T-helper 17 cell (primary cell): Measurements from ENCODE around the gene XYLT1. TPM values are rescaled to one million over a fixed set of nuclear protein-coding genes. Genes with fewer than 3 reads are reported as not detected.
A peak's percentile ranks its signal among the peaks of the same experiment; 100 is the strongest.

Experiments used
- ATAC-seq: fragments of 150-1000 bp; cut with Tn5 transposase; 2 replicates; pipeline ENCODE4 v1.10.0; 2021; ENCODE audit warnings: mild to moderate bottlenecking, moderate library complexity
- DNase-seq, 3 donors: peaks; one replicate each; pipeline versions ENCODE4 v3.0.0 to v3.0.0-alpha.2; 2020 to 2021
- H3K9me3 ChIP-seq: one replicate; pipeline ENCODE4 v1.7.0; 2013; ENCODE audit warnings: low read length, mild to moderate bottlenecking; ENCODE audit not compliant: control insufficient read depth, poor library complexity, severe bottlenecking
- H3K27ac Mint-ChIP-seq: one replicate; pipeline ENCODE4 v1.8.0; 2022; ENCODE audit warnings: mild to moderate bottlenecking, moderate library complexity, mixed read lengths
- H3K27me3 Mint-ChIP-seq: one replicate; pipeline ENCODE4 v1.8.0; 2022; ENCODE audit warnings: mixed read lengths
- H3K36me3 Mint-ChIP-seq: one replicate; pipeline ENCODE4 v1.8.0; 2022; ENCODE audit warnings: low read depth, mixed read lengths
- H3K4me1 Mint-ChIP-seq: one replicate; pipeline ENCODE4 v1.8.0; 2022; ENCODE audit warnings: mild to moderate bottlenecking, mixed read lengths
- H3K4me3 Mint-ChIP-seq: one replicate; pipeline ENCODE4 v1.8.0; 2022; ENCODE audit warnings: mild to moderate bottlenecking, moderate library complexity, mixed read lengths
- total RNA-seq, 4 donors: library from RNA in 2 of 4; stranded (reverse) in 2 of 4; gene quantifications; one replicate each; pipeline ENCODE4 v1.2.3 and lab custom pipeline; 2022 to 2026

XYLT1 gene
- total RNA-seq, 2 donors from 2014 or later = 33.8 to 57.3 TPM

- Mint-ChIP-seq H3K27ac (peak overlapping the region; percentile 24), H3K27me3 (no peaks in the 10 kb centered on the region), H3K4me3 (no peak overlapping the region), H3K4me1 (peaks cover 54% of the 10 kb centered on the region), H3K36me3 (no peaks in the 10 kb centered on the region)
- H3K9me3 ChIP-seq = no peaks in the 10 kb centered on the region
- peak; percentile 46 for ATAC-seq
- no peak for DNase-seq
Observed at GRCh38 chr16:17375461-17376304, 95.1 kb downstream of the XYLT1 start.

- no peaks in the 10 kb centered on the region for H3K27me3 Mint-ChIP-seq
- no peak overlapping the region for H3K4me3 Mint-ChIP-seq
- H3K4me1 Mint-ChIP-seq = peaks cover 56% of the 10 kb centered on the region
- DNase-seq (no peak), ATAC-seq (no peak)
- no peaks in the 10 kb centered on the region for H3K9me3 ChIP-seq
- H3K27ac Mint-ChIP-seq = peak overlapping the region; percentile 24
- no peaks in the 10 kb centered on the region for H3K36me3 Mint-ChIP-seq
Observed at GRCh38 chr16:17374668-17375255, 96.0 kb downstream of the XYLT1 start.

GRCh38 chr16:17373533-17373932, 97.2 kb downstream of the XYLT1 start:
- H3K9me3 ChIP-seq = no peaks in the 10 kb centered on the region
- Mint-ChIP-seq H3K27me3 (no peaks in the 10 kb centered on the region), H3K4me1 (peaks cover 57% of the 10 kb centered on the region), H3K4me3 (no peak overlapping the region), H3K27ac (peak overlapping the region; percentile 24), H3K36me3 (no peaks in the 10 kb centered on the region)
- DNase-seq (no peak), ATAC-seq (no peak)

GRCh38 chr16:17372386-17372785, 98.4 kb downstream of the XYLT1 start:
- DNase-seq (no peak), ATAC-seq (no peak)
- Mint-ChIP-seq H3K27me3 (no peaks in the 10 kb centered on the region), H3K36me3 (no peaks in the 10 kb centered on the region), H3K4me3 (no peak overlapping the region), H3K4me1 (peaks cover 53% of the 10 kb centered on the region), H3K27ac (peak overlapping the region; percentile 96)
- no peaks in the 10 kb centered on the region for H3K9me3 ChIP-seq

- H3K4me3 Mint-ChIP-seq = peak overlapping the region; percentile 31
- peak overlapping the region; percentile 96 for H3K27ac Mint-ChIP-seq
- DNase-seq = no peak
- no peaks in the 10 kb centered on the region for H3K27me3 Mint-ChIP-seq
- peaks cover 55% of the 10 kb centered on the region for H3K4me1 Mint-ChIP-seq
- no peaks in the 10 kb centered on the region for H3K9me3 ChIP-seq
- no peaks in the 10 kb centered on the region for H3K36me3 Mint-ChIP-seq
- no peak for ATAC-seq
Observed at GRCh38 chr16:17371299-17371698, 99.5 kb downstream of the XYLT1 start.

GRCh38 chr16:17370731-17371285, 100.0 kb downstream of the XYLT1 start:
- H3K27me3 Mint-ChIP-seq = no peaks in the 10 kb centered on the region
- DNase-seq (no peak), ATAC-seq (no peak)
- peaks cover 58% of the 10 kb centered on the region for H3K4me1 Mint-ChIP-seq
- peak overlapping the region; percentile 92 for H3K4me3 Mint-ChIP-seq
- H3K36me3 Mint-ChIP-seq = no peaks in the 10 kb centered on the region
- peak overlapping the region; percentile 96 for H3K27ac Mint-ChIP-seq
- no peaks in the 10 kb centered on the region for H3K9me3 ChIP-seq

- no peaks in the 10 kb centered on the region for H3K9me3 ChIP-seq
- Mint-ChIP-seq H3K4me3 (peak overlapping the region; percentile 92), H3K36me3 (no peaks in the 10 kb centered on the region), H3K27ac (peak overlapping the region; percentile 96), H3K27me3 (no peaks in the 10 kb centered on the region), H3K4me1 (peaks cover 61% of the 10 kb centered on the region)
- DNase-seq (no peak), ATAC-seq (no peak)
Observed at GRCh38 chr16:17370223-17370707, 100.5 kb downstream of the XYLT1 start.

- peaks cover 63% of the 10 kb centered on the region for H3K4me1 Mint-ChIP-seq
- DNase-seq (peak; percentile 30 to 64 (median 63)), ATAC-seq (peak; percentile 87)
- H3K27ac Mint-ChIP-seq = peak overlapping the region; percentile 96
- H3K36me3 Mint-ChIP-seq = no peaks in the 10 kb centered on the region
- H3K9me3 ChIP-seq = no peaks in the 10 kb centered on the region
- H3K27me3 Mint-ChIP-seq = no peaks in the 10 kb centered on the region
- H3K4me3 Mint-ChIP-seq = peak overlapping the region; percentile 92
Observed at GRCh38 chr16:17369421-17370222, 101.1 kb downstream of the XYLT1 start.

- no peaks in the 10 kb centered on the region for H3K36me3 Mint-ChIP-seq
- peak; percentile 56 for ATAC-seq
- peaks cover 68% of the 10 kb centered on the region for H3K4me1 Mint-ChIP-seq
- H3K27me3 Mint-ChIP-seq = no peaks in the 10 kb centered on the region
- H3K27ac Mint-ChIP-seq = peak overlapping the region; percentile 96
- H3K9me3 ChIP-seq = no peaks in the 10 kb centered on the region
- DNase-seq = peak in 1 of 3 donors; percentile 24
- peak overlapping the region; percentile 92 for H3K4me3 Mint-ChIP-seq
Observed at GRCh38 chr16:17368951-17369350, 101.8 kb downstream of the XYLT1 start.

GRCh38 chr16:17368446-17368845, 102.3 kb downstream of the XYLT1 start:
- ATAC-seq = no peak
- Mint-ChIP-seq H3K36me3 (no peaks in the 10 kb centered on the region), H3K27ac (peak overlapping the region; percentile 96), H3K4me1 (peaks cover 66% of the 10 kb centered on the region), H3K27me3 (no peaks in the 10 kb centered on the region), H3K4me3 (peak overlapping the region; percentile 92)
- no peak for DNase-seq
- H3K9me3 ChIP-seq = no peaks in the 10 kb centered on the region

GRCh38 chr16:17367923-17368322, 102.8 kb downstream of the XYLT1 start:
- H3K36me3 Mint-ChIP-seq = no peaks in the 10 kb centered on the region
- ATAC-seq = no peak

GRCh38 chr16:17367036-17367435, 103.7 kb downstream of the XYLT1 start:
- no peaks in the 10 kb centered on the region for H3K9me3 ChIP-seq
- H3K27me3 Mint-ChIP-seq = no peaks in the 10 kb centered on the region
- DNase-seq = no peak
- H3K4me3 Mint-ChIP-seq = peak overlapping the region; percentile 2
- H3K4me1 Mint-ChIP-seq = peaks cover 70% of the 10 kb centered on the region
- H3K27ac Mint-ChIP-seq = peak overlapping the region; percentile 96
- H3K36me3 Mint-ChIP-seq = no peaks in the 10 kb centered on the region
- no peak for ATAC-seq

More at GRCh38 chr16:17367923-17368322, 102.8 kb downstream of the XYLT1 start:
- DNase-seq = no peak
- no peaks in the 10 kb centered on the region for H3K9me3 ChIP-seq
- Mint-ChIP-seq H3K4me1 (peaks cover 66% of the 10 kb centered on the region), H3K27ac (peak overlapping the region; percentile 96), H3K4me3 (peak overlapping the region; percentile 55), H3K27me3 (no peaks in the 10 kb centered on the region)
